Neural cell (in vitro differentiated cells): ENCODE data around the gene OLIG2. TPM values are rescaled to one million over a fixed set of nuclear protein-coding genes. Genes with fewer than 3 reads are reported as not detected.

Experiments
- H2AFZ ChIP-seq: fragments of 200-600, 300-800 bp; sonication (generic), shearing (Covaris generic); 2 replicates; pipeline ENCODE4 v1.6.0; 2014; ENCODE audit warnings: low read depth, mild to moderate bottlenecking, antibody characterized with exemption, low read length, moderate library complexity
- H3F3A ChIP-seq: fragments of 200-600 bp; shearing (Covaris generic); 2 replicates; pipeline ENCODE4 v1.6.1; 2016; ENCODE audit warnings: mild to moderate bottlenecking, moderate library complexity, mixed read lengths, antibody characterized with exemption, low read length; ENCODE audit not compliant: insufficient read depth, poor library complexity, severe bottlenecking
- H3K27ac ChIP-seq: fragments of 200-600, 300-800 bp; sonication (generic), shearing (Covaris generic); 2 replicates; pipeline ENCODE4 v1.5.1; 2014; ENCODE audit warnings: mild to moderate bottlenecking, low read length, moderate library complexity
- H3K27me3 ChIP-seq: fragments of 300-800, 200-600 bp; sonication (generic), shearing (Covaris generic); 2 replicates; pipeline ENCODE4 v1.6.0; 2014; ENCODE audit warnings: mild to moderate bottlenecking, low read depth, low read length, moderate library complexity; ENCODE audit not compliant: insufficient read depth
- H3K36me3 ChIP-seq: fragments of 300-800, 200-600 bp; sonication (generic), shearing (Covaris generic); 2 replicates; pipeline ENCODE4 v1.5.1; 2014; ENCODE audit warnings: mild to moderate bottlenecking, antibody characterized with exemption, low read length, moderate library complexity; ENCODE audit not compliant: insufficient read depth
- H3K4me2 ChIP-seq: fragments of 300-800, 200-600 bp; sonication (generic), shearing (Covaris generic); 2 replicates; pipeline ENCODE4 v1.6.0; 2014; ENCODE audit warnings: mild to moderate bottlenecking, low read length
- H3K4me3 ChIP-seq: fragments of 300-800, 200-600 bp; sonication (generic), shearing (Covaris generic); 2 replicates; pipeline ENCODE4 v1.5.1; 2014; ENCODE audit warnings: mild to moderate bottlenecking, low read length, moderate library complexity
- H3K79me2 ChIP-seq: fragments of 200-600 bp; shearing (Covaris generic); replicated peaks from 2 replicates; pipeline ENCODE4 v1.6.0; 2014; ENCODE audit warnings: mild to moderate bottlenecking, low read length, moderate library complexity; ENCODE audit not compliant: insufficient read depth
- H3K9ac ChIP-seq: fragments of 300-800, 200-600 bp; sonication (generic), shearing (Covaris generic); 2 replicates; pipeline ENCODE4 v1.6.1; 2016; ENCODE audit warnings: mild to moderate bottlenecking, low read length, mixed read lengths
- H3K9me2 ChIP-seq: fragments of 200-600 bp; shearing (Covaris generic); 2 replicates; pipeline ENCODE4 v1.6.1; 2016; ENCODE audit warnings: mild to moderate bottlenecking, low read length, mixed read lengths; ENCODE audit not compliant: insufficient read depth
- H3K9me3 ChIP-seq: fragments of 200-600, 300-800 bp; sonication (generic), shearing (Covaris generic); 2 replicates; pipeline ENCODE4 v1.6.1; 2016; ENCODE audit warnings: mild to moderate bottlenecking, mixed run types, low read length, moderate library complexity, mixed read lengths
- H4K20me1 ChIP-seq: fragments of 200-600 bp; shearing (Covaris generic); 2 replicates; pipeline ENCODE4 v1.6.1; 2016; ENCODE audit warnings: mild to moderate bottlenecking, mixed run types; ENCODE audit not compliant: insufficient read depth
- EP300 ChIP-seq: fragments of 450-650 bp; conservative IDR thresholded peaks from 2 replicates; pipeline ENCODE4 v1.6.1; 2014; ENCODE audit warnings: antibody characterized with exemption, mild to moderate bottlenecking, moderate library complexity; ENCODE audit not compliant: poor library complexity, severe bottlenecking
- EZH2 ChIP-seq: fragments of 200-600, 300-800 bp; shearing (Covaris generic), sonication (generic); IDR thresholded peaks from 2 replicates; pipeline ENCODE4 v1.6.1; 2014; ENCODE audit warnings: antibody characterized with exemption, low read length, borderline replicate concordance, mild to moderate bottlenecking; ENCODE audit not compliant: insufficient read depth, poor library complexity, severe bottlenecking
- MXI1 ChIP-seq: fragments of 450-650 bp; conservative IDR thresholded peaks from 2 replicates; pipeline ENCODE4 v1.6.1; 2014; ENCODE audit warnings: antibody characterized with exemption, mild to moderate bottlenecking; ENCODE audit not compliant: poor library complexity, severe bottlenecking
- POLR2AphosphoS5 ChIP-seq: IDR thresholded peaks from 2 replicates; pipeline ENCODE4 v1.6.1; 2012
- RAD21 ChIP-seq: fragments of 450-650 bp; conservative IDR thresholded peaks from 2 replicates; pipeline ENCODE4 v1.6.1; 2014; ENCODE audit warnings: antibody characterized with exemption, mild to moderate bottlenecking, moderate library complexity
- SMC3 ChIP-seq: fragments of 450-650 bp; conservative IDR thresholded peaks from 2 replicates; pipeline ENCODE4 v1.6.1; 2014; ENCODE audit warnings: antibody characterized with exemption, mild to moderate bottlenecking, moderate library complexity; ENCODE audit not compliant: poor library complexity
- TAF1 ChIP-seq: IDR thresholded peaks from 2 replicates; pipeline ENCODE4 v1.6.1; 2012; ENCODE audit warnings: low read depth
- polyA plus RNA-seq: library from polyadenylated mRNA; depleted of rRNA; stranded (reverse); fragments of >200 nt; gene quantifications from 2 replicates; pipeline ENCODE4 v1.2.3, GENCODE V29; 2014
- TF ChIP-seq, protein P1 (sequence below): IDR thresholded peaks from 2 replicates; pipeline ENCODE4 v1.6.1; 2012; ENCODE audit warnings: borderline replicate concordance
- TF ChIP-seq, protein P2 (sequence below): fragments of 450-650 bp; IDR thresholded peaks from 2 replicates; pipeline ENCODE4 v1.5.1; 2014; ENCODE audit warnings: antibody characterized with exemption, mild to moderate bottlenecking, moderate library complexity; ENCODE audit not compliant: poor library complexity, severe bottlenecking

OLIG2 gene
- polyA plus RNA-seq, 1 donor from 2014 or later, result 0.90 TPM

DNA sequence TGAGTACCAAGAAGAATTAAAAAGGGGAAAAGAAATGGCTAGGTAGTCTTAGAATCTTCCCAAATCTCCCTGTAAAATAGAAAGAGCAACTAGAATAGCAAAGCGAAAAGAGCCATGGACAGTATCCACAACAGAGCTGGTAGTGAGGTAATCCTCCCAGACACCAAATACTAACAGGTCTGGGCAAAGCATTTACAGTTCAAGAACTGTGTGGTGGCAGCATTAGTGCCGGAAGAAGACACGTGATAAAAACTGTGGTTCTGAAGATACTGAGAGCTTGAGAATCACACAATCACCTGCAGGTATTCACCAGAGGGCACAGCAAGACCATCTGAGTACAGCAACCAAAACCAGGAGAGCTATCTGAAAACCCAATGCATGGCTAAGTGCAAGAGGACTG lies 31.8 kb upstream of the OLIG2 start:
- H3K36me3 ChIP-seq, result no peaks in the 10 kb centered on the region
- no peak overlapping the region for H3K4me2 ChIP-seq
- no peak overlapping the region for H3K27ac ChIP-seq
- H3K79me2 ChIP-seq, result no peaks in the 10 kb centered on the region
- no peak overlapping the region for H3K9ac ChIP-seq
- H2AFZ ChIP-seq, result no peak overlapping the region
- H3K9me3 ChIP-seq, result no peaks in the 10 kb centered on the region
- no peak overlapping the region for H3K4me3 ChIP-seq
- no peaks in the 10 kb centered on the region for H3F3A ChIP-seq
- TF ChIP-seq, protein P1, sequence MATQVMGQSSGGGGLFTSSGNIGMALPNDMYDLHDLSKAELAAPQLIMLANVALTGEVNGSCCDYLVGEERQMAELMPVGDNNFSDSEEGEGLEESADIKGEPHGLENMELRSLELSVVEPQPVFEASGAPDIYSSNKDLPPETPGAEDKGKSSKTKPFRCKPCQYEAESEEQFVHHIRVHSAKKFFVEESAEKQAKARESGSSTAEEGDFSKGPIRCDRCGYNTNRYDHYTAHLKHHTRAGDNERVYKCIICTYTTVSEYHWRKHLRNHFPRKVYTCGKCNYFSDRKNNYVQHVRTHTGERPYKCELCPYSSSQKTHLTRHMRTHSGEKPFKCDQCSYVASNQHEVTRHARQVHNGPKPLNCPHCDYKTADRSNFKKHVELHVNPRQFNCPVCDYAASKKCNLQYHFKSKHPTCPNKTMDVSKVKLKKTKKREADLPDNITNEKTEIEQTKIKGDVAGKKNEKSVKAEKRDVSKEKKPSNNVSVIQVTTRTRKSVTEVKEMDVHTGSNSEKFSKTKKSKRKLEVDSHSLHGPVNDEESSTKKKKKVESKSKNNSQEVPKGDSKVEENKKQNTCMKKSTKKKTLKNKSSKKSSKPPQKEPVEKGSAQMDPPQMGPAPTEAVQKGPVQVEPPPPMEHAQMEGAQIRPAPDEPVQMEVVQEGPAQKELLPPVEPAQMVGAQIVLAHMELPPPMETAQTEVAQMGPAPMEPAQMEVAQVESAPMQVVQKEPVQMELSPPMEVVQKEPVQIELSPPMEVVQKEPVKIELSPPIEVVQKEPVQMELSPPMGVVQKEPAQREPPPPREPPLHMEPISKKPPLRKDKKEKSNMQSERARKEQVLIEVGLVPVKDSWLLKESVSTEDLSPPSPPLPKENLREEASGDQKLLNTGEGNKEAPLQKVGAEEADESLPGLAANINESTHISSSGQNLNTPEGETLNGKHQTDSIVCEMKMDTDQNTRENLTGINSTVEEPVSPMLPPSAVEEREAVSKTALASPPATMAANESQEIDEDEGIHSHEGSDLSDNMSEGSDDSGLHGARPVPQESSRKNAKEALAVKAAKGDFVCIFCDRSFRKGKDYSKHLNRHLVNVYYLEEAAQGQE, result no peak
- no peak for TF ChIP-seq SMC3
- TF ChIP-seq MXI1, result no peak
- no peak for TF ChIP-seq EP300
- no peak for TF ChIP-seq RAD21
- TF ChIP-seq POLR2AphosphoS5, result no peak
- TF ChIP-seq EZH2, result no peak
- TF ChIP-seq TAF1, result no peak
- TF ChIP-seq, protein P2, sequence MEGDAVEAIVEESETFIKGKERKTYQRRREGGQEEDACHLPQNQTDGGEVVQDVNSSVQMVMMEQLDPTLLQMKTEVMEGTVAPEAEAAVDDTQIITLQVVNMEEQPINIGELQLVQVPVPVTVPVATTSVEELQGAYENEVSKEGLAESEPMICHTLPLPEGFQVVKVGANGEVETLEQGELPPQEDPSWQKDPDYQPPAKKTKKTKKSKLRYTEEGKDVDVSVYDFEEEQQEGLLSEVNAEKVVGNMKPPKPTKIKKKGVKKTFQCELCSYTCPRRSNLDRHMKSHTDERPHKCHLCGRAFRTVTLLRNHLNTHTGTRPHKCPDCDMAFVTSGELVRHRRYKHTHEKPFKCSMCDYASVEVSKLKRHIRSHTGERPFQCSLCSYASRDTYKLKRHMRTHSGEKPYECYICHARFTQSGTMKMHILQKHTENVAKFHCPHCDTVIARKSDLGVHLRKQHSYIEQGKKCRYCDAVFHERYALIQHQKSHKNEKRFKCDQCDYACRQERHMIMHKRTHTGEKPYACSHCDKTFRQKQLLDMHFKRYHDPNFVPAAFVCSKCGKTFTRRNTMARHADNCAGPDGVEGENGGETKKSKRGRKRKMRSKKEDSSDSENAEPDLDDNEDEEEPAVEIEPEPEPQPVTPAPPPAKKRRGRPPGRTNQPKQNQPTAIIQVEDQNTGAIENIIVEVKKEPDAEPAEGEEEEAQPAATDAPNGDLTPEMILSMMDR, result no peak
- H3K9me2 ChIP-seq, result no peaks in the 10 kb centered on the region
- H4K20me1 ChIP-seq, result no peaks in the 10 kb centered on the region
- H3K27me3 ChIP-seq, result no peaks in the 10 kb centered on the region

DNA sequence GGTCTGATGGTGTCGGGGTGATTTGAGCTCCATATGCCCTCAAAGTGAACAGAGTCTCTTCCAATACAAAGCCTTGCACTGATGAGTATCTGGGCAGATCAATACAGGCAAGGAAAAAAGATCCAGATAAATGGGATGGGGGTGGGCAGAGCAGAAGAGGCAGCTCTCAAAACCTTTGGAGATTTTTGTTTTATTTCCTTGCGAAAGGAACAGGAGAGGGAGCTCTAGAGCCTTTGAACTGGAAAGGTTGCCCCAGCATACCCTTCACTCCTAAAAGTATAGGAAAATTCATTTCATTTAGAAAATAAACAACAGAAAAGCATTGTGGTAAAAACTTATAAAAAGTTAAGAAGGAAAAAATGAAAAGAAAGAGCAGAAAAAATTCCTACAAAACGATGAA lies 31.4 kb upstream of the OLIG2 start:
- Histone ChIP-seq H3K79me2 (no peaks in the 10 kb centered on the region), H2AFZ (no peak overlapping the region), H4K20me1 (no peaks in the 10 kb centered on the region), H3K27me3 (no peaks in the 10 kb centered on the region), H3K36me3 (no peaks in the 10 kb centered on the region), H3K9me2 (no peaks in the 10 kb centered on the region), H3K4me3 (no peak overlapping the region), H3K9ac (no peak overlapping the region), H3K9me3 (no peaks in the 10 kb centered on the region), H3K4me2 (no peak overlapping the region), H3K27ac (no peak overlapping the region), H3F3A (no peaks in the 10 kb centered on the region)
- TF ChIP-seq EZH2 (no peak), SMC3 (no peak)
- TF ChIP-seq, protein P1, result no peak
